ENCODE results near the gene DNAJA4.

Gene DNAJA4

DNA sequence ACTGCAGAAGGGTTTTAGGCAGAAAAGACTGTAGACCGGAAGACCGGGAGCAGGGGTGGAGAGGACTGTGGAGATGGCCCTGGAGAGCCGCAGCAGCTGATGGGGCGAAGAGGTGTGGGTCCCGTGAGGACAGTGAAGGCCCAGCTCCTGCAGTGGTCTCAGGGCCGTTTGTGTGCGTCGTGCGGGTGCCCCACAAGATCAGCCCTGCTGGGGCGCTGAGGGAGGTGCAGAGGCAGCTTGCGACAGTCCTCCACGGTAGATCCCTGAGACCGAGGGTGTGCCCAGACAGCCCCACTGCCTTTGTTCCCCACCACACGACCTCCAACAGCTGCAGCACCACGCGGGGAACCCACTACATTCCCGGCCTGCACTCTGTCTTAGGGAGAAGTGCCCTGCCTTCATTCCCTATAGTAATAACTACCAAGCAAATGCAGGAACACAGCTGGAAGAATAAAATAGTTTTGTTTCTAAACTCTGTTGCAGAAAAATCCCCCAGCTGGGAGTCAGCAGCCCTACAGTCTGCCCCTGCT is 56.7 kb downstream of the DNAJA4 start:
- no peaks in the 10 kb centered on the region for H3K36me3 ChIP-seq (ENCODE audit: insufficient read depth, insufficient read length, low read length)
- H3K4me1 ChIP-seq (ENCODE audit: insufficient read depth, insufficient read length) = peaks cover 30% of the 10 kb centered on the region
- H3K9me3 ChIP-seq (ENCODE audit: insufficient read depth, low read length) = no peaks in the 10 kb centered on the region
- DNase-seq (ENCODE audit: low read depth, low spot score) = no peak
- peak overlapping the region; percentile 52 for H3K9ac ChIP-seq (ENCODE audit: insufficient read length, low read depth)
- H3K27me3 ChIP-seq (ENCODE audit: insufficient read depth, insufficient read length) = no peaks in the 10 kb centered on the region
- no peak overlapping the region for H3K4me3 ChIP-seq (ENCODE audit: insufficient read length, low read depth)
- TF ChIP-seq YY1 (IDR thresholded peaks at IDR 0.05; ENCODE audit: insufficient read depth, insufficient read length) (no peak), ZNF274 (IDR thresholded peaks at IDR 0.05; ENCODE audit: low read depth, low read length) (no peak), SUZ12 (IDR thresholded peaks at IDR 0.05; ENCODE audit: extremely low read depth, insufficient read depth, insufficient read length) (no peak)

DNA sequence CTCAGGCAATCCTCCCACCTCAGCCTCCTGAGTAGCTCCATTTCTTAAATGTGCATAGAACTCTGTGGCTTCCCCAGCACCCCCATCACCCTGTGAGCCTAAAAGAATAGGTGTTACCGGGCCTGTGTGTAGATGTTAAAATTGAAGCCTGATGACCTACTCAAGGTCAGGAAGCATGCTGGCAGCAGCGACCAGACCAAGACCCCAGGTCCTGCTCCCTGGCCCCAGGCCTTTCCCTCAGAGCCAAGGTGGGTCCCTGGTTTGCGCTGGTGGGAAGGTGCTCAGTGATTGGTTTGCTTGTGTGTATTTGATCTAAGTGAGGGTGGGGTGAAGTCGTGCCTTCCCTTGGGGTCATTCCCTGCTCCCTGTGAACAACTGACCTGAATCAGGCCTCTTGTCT is 57.4 kb downstream of the DNAJA4 start:
- Histone ChIP-seq H3K36me3 (ENCODE audit: insufficient read depth, insufficient read length, low read length) (no peaks in the 10 kb centered on the region), H3K4me1 (ENCODE audit: insufficient read depth, insufficient read length) (peaks cover 23% of the 10 kb centered on the region), H3K4me3 (ENCODE audit: insufficient read length, low read depth) (no peak overlapping the region), H3K9me3 (ENCODE audit: insufficient read depth, low read length) (no peaks in the 10 kb centered on the region), H3K27me3 (ENCODE audit: insufficient read depth, insufficient read length) (no peaks in the 10 kb centered on the region), H3K9ac (ENCODE audit: insufficient read length, low read depth) (peak overlapping the region; percentile 21)
- TF ChIP-seq YY1 (IDR thresholded peaks at IDR 0.05; ENCODE audit: insufficient read depth, insufficient read length) (no peak), SUZ12 (IDR thresholded peaks at IDR 0.05; ENCODE audit: extremely low read depth, insufficient read depth, insufficient read length) (no peak), ZNF274 (IDR thresholded peaks at IDR 0.05; ENCODE audit: low read depth, low read length) (no peak)
- no peak for DNase-seq (ENCODE audit: low read depth, low spot score)

DNA sequence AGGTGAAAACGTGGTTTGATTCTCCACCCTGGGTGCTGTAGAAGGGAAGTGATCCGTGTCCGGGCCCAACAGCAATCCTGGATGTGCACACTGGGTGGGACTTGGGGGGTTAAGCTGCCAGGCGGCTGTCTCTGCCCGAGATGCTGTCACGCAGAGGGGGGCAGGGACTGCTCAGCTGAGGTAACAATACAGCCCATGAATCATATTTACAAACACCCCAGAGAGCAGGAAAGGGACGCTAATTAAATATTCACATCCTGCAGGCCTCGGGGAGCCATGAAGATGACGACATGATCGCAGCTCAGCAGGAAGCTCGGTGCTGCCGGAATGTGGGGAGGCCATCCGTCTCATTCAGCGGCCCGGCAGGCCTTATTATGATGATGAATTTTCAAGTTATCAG is 57.9 kb downstream of the DNAJA4 start:
- peaks cover 20% of the 10 kb centered on the region for H3K4me1 ChIP-seq (ENCODE audit: insufficient read depth, insufficient read length)
- no peaks in the 10 kb centered on the region for H3K36me3 ChIP-seq (ENCODE audit: insufficient read depth, insufficient read length, low read length)
- H3K4me3 ChIP-seq (ENCODE audit: insufficient read length, low read depth) = no peak overlapping the region
- DNase-seq (ENCODE audit: low read depth, low spot score) = no peak
- peak overlapping the region; percentile 21 for H3K9ac ChIP-seq (ENCODE audit: insufficient read length, low read depth)
- no peaks in the 10 kb centered on the region for H3K9me3 ChIP-seq (ENCODE audit: insufficient read depth, low read length)
- H3K27me3 ChIP-seq (ENCODE audit: insufficient read depth, insufficient read length) = no peaks in the 10 kb centered on the region
- TF ChIP-seq SUZ12 (IDR thresholded peaks at IDR 0.05; ENCODE audit: extremely low read depth, insufficient read depth, insufficient read length) (no peak), ZNF274 (IDR thresholded peaks at IDR 0.05; ENCODE audit: low read depth, low read length) (no peak), YY1 (IDR thresholded peaks at IDR 0.05; ENCODE audit: insufficient read depth, insufficient read length) (no peak)

DNA sequence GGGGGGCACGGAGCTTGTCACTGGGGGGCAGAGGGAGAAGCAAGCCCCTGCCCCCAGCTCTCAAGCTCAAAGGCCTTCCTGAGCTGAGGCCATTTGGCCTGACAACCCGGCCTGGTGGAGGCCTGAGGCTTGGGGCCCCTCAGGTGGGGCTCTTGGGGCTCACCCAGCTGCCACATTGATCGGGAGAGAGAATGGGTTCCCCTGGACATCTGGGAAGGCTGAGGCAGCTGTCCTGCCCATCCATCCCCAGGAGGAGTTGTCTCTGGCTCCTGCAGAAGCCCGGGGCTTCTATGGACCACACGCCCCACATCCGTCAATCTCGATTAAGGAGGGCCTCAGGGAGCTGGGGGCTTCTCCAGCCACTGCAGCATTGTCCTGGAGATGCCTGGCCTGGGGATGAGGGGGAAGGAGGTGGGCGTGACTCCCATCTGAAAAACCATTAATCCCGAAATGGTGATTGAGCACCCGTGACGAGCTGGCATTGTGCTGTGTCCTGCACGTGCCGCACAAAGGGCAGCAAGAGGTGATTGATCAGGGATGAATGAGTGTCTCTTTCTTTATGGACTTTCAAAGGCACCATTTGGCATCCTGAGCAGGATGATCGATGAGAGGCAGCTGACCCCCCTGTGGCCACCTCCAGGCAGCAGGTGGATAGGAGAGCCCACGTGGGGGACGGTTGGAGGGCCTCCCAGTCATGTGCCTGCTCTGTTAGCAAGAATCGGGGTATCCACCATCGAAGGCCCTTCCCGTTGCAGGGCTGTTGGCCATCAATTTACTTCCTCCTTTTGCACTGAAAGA is 58.6 kb downstream of the DNAJA4 start:
- Histone ChIP-seq H3K27me3 (ENCODE audit: insufficient read depth, insufficient read length) (no peaks in the 10 kb centered on the region), H3K9me3 (ENCODE audit: insufficient read depth, low read length) (no peaks in the 10 kb centered on the region), H3K4me1 (ENCODE audit: insufficient read depth, insufficient read length) (peaks cover 20% of the 10 kb centered on the region), H3K4me3 (ENCODE audit: insufficient read length, low read depth) (no peak overlapping the region), H3K36me3 (ENCODE audit: insufficient read depth, insufficient read length, low read length) (no peaks in the 10 kb centered on the region), H3K9ac (ENCODE audit: insufficient read length, low read depth) (peak overlapping the region; percentile 39)
- DNase-seq (ENCODE audit: low read depth, low spot score) = no peak
- no peak for TF ChIP-seq SUZ12 (IDR thresholded peaks at IDR 0.05; ENCODE audit: extremely low read depth, insufficient read depth, insufficient read length)
- no peak for TF ChIP-seq ZNF274 (IDR thresholded peaks at IDR 0.05; ENCODE audit: low read depth, low read length)
- no peak for TF ChIP-seq YY1 (IDR thresholded peaks at IDR 0.05; ENCODE audit: insufficient read depth, insufficient read length)

DNA sequence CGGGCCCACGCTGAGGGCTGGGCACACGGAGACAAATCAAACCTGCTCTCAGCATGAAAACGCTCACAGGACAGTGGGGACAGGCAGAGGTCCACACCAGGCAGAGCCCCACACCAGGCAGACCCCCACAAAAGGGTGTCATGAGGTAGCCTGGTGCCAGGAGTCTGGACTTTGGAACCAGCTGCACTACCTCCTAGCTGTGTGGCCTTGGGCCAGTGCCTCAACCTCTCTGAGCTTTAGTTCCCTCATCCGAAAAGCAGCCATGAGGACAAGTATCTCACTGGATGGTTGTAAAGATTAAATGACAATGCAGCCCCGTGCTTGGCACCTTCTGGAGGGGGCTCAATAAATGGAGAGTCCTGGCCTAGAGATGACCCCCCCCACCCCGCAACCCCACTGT is 59.3 kb downstream of the DNAJA4 start:
- DNase-seq (ENCODE audit: low read depth, low spot score) = no peak
- Histone ChIP-seq H3K27me3 (ENCODE audit: insufficient read depth, insufficient read length) (no peaks in the 10 kb centered on the region), H3K36me3 (ENCODE audit: insufficient read depth, insufficient read length, low read length) (no peaks in the 10 kb centered on the region), H3K9ac (ENCODE audit: insufficient read length, low read depth) (no peak overlapping the region), H3K9me3 (ENCODE audit: insufficient read depth, low read length) (no peaks in the 10 kb centered on the region), H3K4me1 (ENCODE audit: insufficient read depth, insufficient read length) (peaks cover 20% of the 10 kb centered on the region), H3K4me3 (ENCODE audit: insufficient read length, low read depth) (no peak overlapping the region)
- no peak for TF ChIP-seq YY1 (IDR thresholded peaks at IDR 0.05; ENCODE audit: insufficient read depth, insufficient read length)

DNA sequence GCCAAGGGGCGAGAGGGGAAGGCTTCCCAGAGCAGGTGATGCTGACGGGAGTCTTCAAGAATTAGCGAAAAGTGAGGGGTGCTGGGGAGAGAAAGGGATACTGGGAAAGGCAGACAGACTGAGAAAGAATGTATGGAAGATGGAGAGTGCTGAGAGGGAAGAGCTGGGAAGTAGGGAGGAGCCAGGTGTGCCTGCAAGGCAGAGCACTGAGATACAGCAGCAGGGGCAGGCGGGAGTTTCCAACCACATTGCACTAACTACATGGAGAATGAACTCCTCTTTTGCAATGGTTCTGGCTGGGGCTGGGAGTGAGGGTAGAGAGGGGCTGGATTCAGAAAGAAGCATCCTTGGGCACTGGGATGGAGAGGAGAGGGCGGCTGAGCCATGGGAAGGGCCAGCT is 59.8 kb downstream of the DNAJA4 start:
- no peaks in the 10 kb centered on the region for H3K36me3 ChIP-seq (ENCODE audit: insufficient read depth, insufficient read length, low read length)
- H3K9ac ChIP-seq (ENCODE audit: insufficient read length, low read depth) = no peak overlapping the region
- no peaks in the 10 kb centered on the region for H3K9me3 ChIP-seq (ENCODE audit: insufficient read depth, low read length)
- peaks cover 20% of the 10 kb centered on the region for H3K4me1 ChIP-seq (ENCODE audit: insufficient read depth, insufficient read length)
- no peaks in the 10 kb centered on the region for H3K27me3 ChIP-seq (ENCODE audit: insufficient read depth, insufficient read length)
- no peak for DNase-seq (ENCODE audit: low read depth, low spot score)
- no peak for TF ChIP-seq SUZ12 (IDR thresholded peaks at IDR 0.05; ENCODE audit: extremely low read depth, insufficient read depth, insufficient read length)
- TF ChIP-seq YY1 (IDR thresholded peaks at IDR 0.05; ENCODE audit: insufficient read depth, insufficient read length) = no peak
- H3K4me3 ChIP-seq (ENCODE audit: insufficient read length, low read depth) = no peak overlapping the region

DNA sequence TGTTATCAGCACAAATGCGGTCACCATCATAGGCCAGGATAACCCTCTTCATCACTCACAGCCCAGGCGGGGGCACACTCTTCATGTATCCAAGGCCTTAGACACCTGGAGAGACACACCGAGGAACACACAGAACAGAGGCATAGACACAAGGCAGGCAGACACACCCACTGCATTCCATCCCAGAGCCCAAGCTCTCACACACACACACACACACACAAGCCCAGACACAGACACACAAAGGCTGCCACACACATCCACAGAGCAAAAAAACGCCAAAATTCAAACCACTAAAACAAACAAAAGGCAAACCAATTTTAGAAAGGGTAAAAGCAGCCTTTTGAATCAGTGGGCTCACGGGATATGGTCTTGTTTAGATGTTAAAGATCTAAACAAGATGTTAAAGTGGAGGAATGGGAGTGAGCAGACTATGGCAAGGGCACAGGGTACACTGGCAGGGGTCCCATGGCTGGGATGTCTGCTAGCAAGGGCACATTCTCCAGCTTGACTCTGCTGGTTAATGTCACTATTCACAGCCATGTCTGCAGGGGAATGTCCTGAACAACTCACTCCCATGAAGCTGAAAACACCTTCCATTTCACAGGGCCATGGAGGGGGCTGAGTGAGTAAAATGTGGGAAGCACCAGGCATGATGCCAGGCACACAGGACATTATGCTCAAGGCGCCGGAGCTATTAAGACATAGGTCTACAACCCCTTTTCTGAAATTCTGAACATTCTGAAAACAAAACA is 60.9 kb downstream of the DNAJA4 start:
- H3K4me3 ChIP-seq (ENCODE audit: insufficient read length, low read depth) = no peak overlapping the region
- peaks cover 16% of the 10 kb centered on the region for H3K4me1 ChIP-seq (ENCODE audit: insufficient read depth, insufficient read length)
- H3K9ac ChIP-seq (ENCODE audit: insufficient read length, low read depth) = no peak overlapping the region
- no peaks in the 10 kb centered on the region for H3K36me3 ChIP-seq (ENCODE audit: insufficient read depth, insufficient read length, low read length)
- no peaks in the 10 kb centered on the region for H3K9me3 ChIP-seq (ENCODE audit: insufficient read depth, low read length)
- no peak for TF ChIP-seq SUZ12 (IDR thresholded peaks at IDR 0.05; ENCODE audit: extremely low read depth, insufficient read depth, insufficient read length)
- no peak for TF ChIP-seq ZNF274 (IDR thresholded peaks at IDR 0.05; ENCODE audit: low read depth, low read length)
- no peak for TF ChIP-seq YY1 (IDR thresholded peaks at IDR 0.05; ENCODE audit: insufficient read depth, insufficient read length)
- no peaks in the 10 kb centered on the region for H3K27me3 ChIP-seq (ENCODE audit: insufficient read depth, insufficient read length)
- no peak for DNase-seq (ENCODE audit: low read depth, low spot score)

All from NT2/D1 (cell line).